Spleen (tissue), 11 donors: ENCODE measurements around the gene MIEN1. TPM values are rescaled to one million over a fixed set of nuclear protein-coding genes. Genes with fewer than 3 reads are reported as not detected.
"Not testable (repeated sequence)": the region's sequence is repeated elsewhere in the genome, so short reads cannot be mapped to it uniquely, and the experiment has no call there.

ENCODE experiments used
- DNase-seq: peaks from one replicate; pipeline ENCODE4 v3.0.0-alpha.2; 2020
- H3K27ac ChIP-seq, 8 donors: fragments of 200-600 bp; sonication (generic) in 7 of 8; 1 replicate in 4 of 8; 2 replicates in 4 of 8; pipeline versions ENCODE4 v1.5.0 to v1.8.0; 2016 to 2021; ENCODE audit warnings: inconsistent platforms in 4 of 8, mild to moderate bottlenecking in 4 of 8, moderate library complexity in 1 of 8
- H3K27me3 ChIP-seq, 7 donors: fragments of 200-600 bp; sonication (generic) in 6 of 7; replicated peaks in 1 of 7; 1 replicate in 4 of 7; 2 replicates in 3 of 7; pipeline versions ENCODE4 v1.5.0 to v1.8.0; 2016 to 2021; ENCODE audit warnings: inconsistent platforms in 3 of 7, mild to moderate bottlenecking in 1 of 7
- H3K36me3 ChIP-seq, 6 donors: fragments of 200-600 bp; sonication (generic) in 5 of 6; 1 replicate in 4 of 6; 2 replicates in 2 of 6; pipeline versions ENCODE4 v1.5.0 to v1.8.0; 2016 to 2021; ENCODE audit warnings: inconsistent platforms in 2 of 6
- H3K4me1 ChIP-seq, 6 donors: fragments of 200-600 bp; sonication (generic) in 5 of 6; 1 replicate in 3 of 6; 2 replicates in 3 of 6; pipeline versions ENCODE4 v1.5.0 to v1.8.0; 2016 to 2021; ENCODE audit warnings: inconsistent platforms in 3 of 6
- H3K4me3 ChIP-seq, 8 donors: fragments of 200-600 bp; sonication (generic) in 7 of 8; 1 replicate in 4 of 8; 2 replicates in 4 of 8; pipeline versions ENCODE4 v1.5.0 to v1.8.0; 2016 to 2021; ENCODE audit warnings: inconsistent platforms in 4 of 8, mild to moderate bottlenecking in 4 of 8, moderate library complexity in 2 of 8
- H3K9me3 ChIP-seq, 8 donors: fragments of 200-600 bp; sonication (generic) in 7 of 8; 1 replicate in 4 of 8; 2 replicates in 4 of 8; pipeline versions ENCODE4 v1.5.0 to v1.8.0; 2016 to 2021; ENCODE audit warnings: inconsistent platforms in 4 of 8
- POLR2A ChIP-seq, 3 donors: fragments of 450-650 bp; IDR thresholded peaks; one replicate each; pipeline ENCODE4 v1.5.1; 2017; ENCODE audit warnings: antibody characterized with exemption in 3 of 3, mild to moderate bottlenecking in 1 of 3
- POLR2AphosphoS5 ChIP-seq, 3 donors: sonication (generic); formaldehyde crosslinking; IDR thresholded peaks; one replicate each; pipeline ENCODE4 v1.5.1; 2017; ENCODE audit warnings: antibody characterized with exemption in 3 of 3
- WGBS, 5 donors: extraction: QIAGEN DNeasy Blood & Tissue Kit in 3 of 5; methylation state at CpG; one replicate each; pipeline versions ENCODE4 v1.1.5 to v1.1.7; 2013 to 2018; 5-methylcytosine and 5-hydroxymethylcytosine counted together
- intact Hi-C: fragments of 100-400 bp; cut with DNase I; formaldehyde crosslinking; loops from one replicate; pipeline ENCODE4 v1.15.0; 2023; ENCODE audit warnings: low total_unique reads
- polyA plus RNA-seq, 3 donors: library from polyadenylated mRNA; stranded (reverse); fragments of 200-250 nt; gene quantifications; one replicate each; pipeline ENCODE4 v1.2.1, GENCODE V29; 2013
- total RNA-seq, 7 donors: library from RNA; depleted of rRNA in 3 of 7; stranded (reverse); fragments of >200 nt in 3 of 7; fragmentation: NEBNext Ultra II Directional in 4 of 7; extraction: Animal tissue kit (Norgen Biotek cat#: 25700) in 4 of 7; gene quantifications; one replicate each; pipeline versions ENCODE4 v1.1.0 to v1.2.1, GENCODE V29; 2016 to 2021
- TF ChIP-seq, protein P1 (sequence below), 11 experiments: fragments of 200-600 bp in 7 of 11; fragments of 450-650 bp in 4 of 11; sonication (generic) in 4 of 11; IDR thresholded peaks in 8 of 11; conservative IDR thresholded peaks in 3 of 11; 1 replicate in 7 of 11; 2 replicates in 4 of 11; pipeline versions ENCODE4 v1.4.0 to v1.8.0; 2016 to 2021; ENCODE audit warnings: antibody characterized with exemption in 11 of 11, inconsistent platforms in 4 of 11, mild to moderate bottlenecking in 1 of 11
- donor health status: healthy with polysubstance abuse.
- donor health status: DM: no; HTN: no; CAD: no; lungs with moderate emphysema.
- donor health status: DM: no; HTN: no; CAD: no.
- donor health status: Bipolar disorder and iron deficiency.
- donor health status: healthy.
- donor health status: DM: no; HTN: no; CAD: no.
- donor health status: DM: yes; HTN: yes; CAD: no.

MIEN1 gene
- total and polyA plus RNA-seq, 10 donors, result 28.0 to 85.2 (median 51.5) TPM

DNA sequence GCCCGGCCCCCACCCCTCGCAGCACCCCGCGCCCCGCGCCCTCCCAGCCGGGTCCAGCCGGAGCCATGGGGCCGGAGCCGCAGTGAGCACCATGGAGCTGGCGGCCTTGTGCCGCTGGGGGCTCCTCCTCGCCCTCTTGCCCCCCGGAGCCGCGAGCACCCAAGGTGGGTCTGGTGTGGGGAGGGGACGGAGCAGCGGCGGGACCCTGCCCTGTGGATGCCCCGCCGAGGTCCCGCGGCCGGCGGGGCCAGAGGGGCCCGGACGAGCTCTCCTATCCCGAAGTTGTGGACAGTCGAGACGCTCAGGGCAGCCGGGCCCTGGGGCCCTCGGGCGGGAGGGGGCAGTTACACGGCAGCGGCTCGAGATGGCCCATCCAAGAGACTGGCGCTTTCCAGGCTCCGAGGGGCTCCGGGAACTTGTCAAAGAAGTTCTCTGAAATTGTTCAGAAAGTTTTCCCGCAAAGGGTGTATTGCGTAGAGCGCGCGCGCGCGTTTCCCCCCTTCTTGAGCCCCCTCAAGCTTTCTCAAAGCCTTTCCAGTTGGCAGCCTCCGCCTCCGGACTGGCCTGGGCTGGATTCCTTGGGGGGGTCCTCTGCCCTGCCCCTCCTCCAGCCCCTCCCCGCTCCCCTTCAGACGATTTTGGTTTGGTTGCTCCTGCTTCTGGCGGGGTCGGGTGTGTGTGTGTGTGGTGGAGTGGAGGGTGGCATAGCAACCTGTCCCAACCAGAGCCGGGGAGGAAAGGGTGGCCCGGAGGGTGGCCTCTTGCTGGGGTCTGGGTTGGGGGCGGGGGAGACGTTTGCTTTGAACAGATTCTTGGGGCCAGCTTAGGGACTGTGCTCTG lies 30.0 kb downstream of the MIEN1 start:
- H3K9me3 ChIP-seq, result no peaks in the 10 kb centered on the region
- H3K27me3 ChIP-seq, result peaks cover 0 to 40% (median 24%) of the 10 kb centered on the region in 7 donors
- TF ChIP-seq, protein P1, sequence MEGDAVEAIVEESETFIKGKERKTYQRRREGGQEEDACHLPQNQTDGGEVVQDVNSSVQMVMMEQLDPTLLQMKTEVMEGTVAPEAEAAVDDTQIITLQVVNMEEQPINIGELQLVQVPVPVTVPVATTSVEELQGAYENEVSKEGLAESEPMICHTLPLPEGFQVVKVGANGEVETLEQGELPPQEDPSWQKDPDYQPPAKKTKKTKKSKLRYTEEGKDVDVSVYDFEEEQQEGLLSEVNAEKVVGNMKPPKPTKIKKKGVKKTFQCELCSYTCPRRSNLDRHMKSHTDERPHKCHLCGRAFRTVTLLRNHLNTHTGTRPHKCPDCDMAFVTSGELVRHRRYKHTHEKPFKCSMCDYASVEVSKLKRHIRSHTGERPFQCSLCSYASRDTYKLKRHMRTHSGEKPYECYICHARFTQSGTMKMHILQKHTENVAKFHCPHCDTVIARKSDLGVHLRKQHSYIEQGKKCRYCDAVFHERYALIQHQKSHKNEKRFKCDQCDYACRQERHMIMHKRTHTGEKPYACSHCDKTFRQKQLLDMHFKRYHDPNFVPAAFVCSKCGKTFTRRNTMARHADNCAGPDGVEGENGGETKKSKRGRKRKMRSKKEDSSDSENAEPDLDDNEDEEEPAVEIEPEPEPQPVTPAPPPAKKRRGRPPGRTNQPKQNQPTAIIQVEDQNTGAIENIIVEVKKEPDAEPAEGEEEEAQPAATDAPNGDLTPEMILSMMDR (IDR thresholded peaks at IDR 0.05 in 8 of 11, conservative IDR thresholded peaks at IDR 0.05 in 3 of 11), result no peak
- no peak for TF ChIP-seq POLR2A (IDR thresholded peaks at IDR 0.05)
- no peak for TF ChIP-seq POLR2AphosphoS5 (IDR thresholded peaks at IDR 0.05)
- intact Hi-C loops, result no loop called here
- DNase-seq, result no peak
- no peaks in the 10 kb centered on the region for H3K36me3 ChIP-seq
- H3K27ac ChIP-seq, result peak overlapping the region in 6 of 8 donors; percentile 10 to 70 (median 51)
- H3K4me3 ChIP-seq, result peak overlapping the region; percentile 31 to 66 (median 42)
- 3 to 14% (median 4%) methylated on average over 19 to 57 of the region's 57 CpGs for WGBS, 5 donors
- peaks cover 0 to 22% (median 5%) of the 10 kb centered on the region in 6 donors for H3K4me1 ChIP-seq

DNA sequence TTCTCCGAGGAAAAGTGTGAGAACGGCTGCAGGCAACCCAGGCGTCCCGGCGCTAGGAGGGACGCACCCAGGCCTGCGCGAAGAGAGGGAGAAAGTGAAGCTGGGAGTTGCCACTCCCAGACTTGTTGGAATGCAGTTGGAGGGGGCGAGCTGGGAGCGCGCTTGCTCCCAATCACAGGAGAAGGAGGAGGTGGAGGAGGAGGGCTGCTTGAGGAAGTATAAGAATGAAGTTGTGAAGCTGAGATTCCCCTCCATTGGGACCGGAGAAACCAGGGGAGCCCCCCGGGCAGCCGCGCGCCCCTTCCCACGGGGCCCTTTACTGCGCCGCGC lies 30.5 kb downstream of the MIEN1 start, which contains the start of gene ERBB2:
ERBB2 (plus strand) TSS at position 247 of the 330 bp plus-strand sequence. CDS start 175 bp downstream, outside the sequence.
- intact Hi-C loops, result no loop called here
- TF ChIP-seq, protein P1 (IDR thresholded peaks at IDR 0.05 in 8 of 11, conservative IDR thresholded peaks at IDR 0.05 in 3 of 11), result no peak
- TF ChIP-seq POLR2AphosphoS5 (IDR thresholded peaks at IDR 0.05), result peak; percentile 37 to 62 (median 41)
- TF ChIP-seq POLR2A (IDR thresholded peaks at IDR 0.05), result no peak
- Histone ChIP-seq H3K27ac (peak within 1 kb of the TSS in 6 of 8 donors; percentile 10 to 70 (median 51)), H3K4me3 (peak within 1 kb of the TSS; percentile 31 to 66 (median 42)), H3K27me3 (peaks cover 0 to 40% (median 24%) of the 10 kb centered on the region in 7 donors), H3K36me3 (peaks cover 0 to 6% (median 0%) of the 10 kb centered on the region in 6 donors), H3K4me1 (peaks cover 0 to 22% (median 5%) of the 10 kb centered on the region in 6 donors), H3K9me3 (no peaks in the 10 kb centered on the region)
- WGBS, 5 donors, result 12 to 18% (median 16%) methylated on average over 12 to 20 of the region's 20 CpGs
- no peak for DNase-seq

DNA sequence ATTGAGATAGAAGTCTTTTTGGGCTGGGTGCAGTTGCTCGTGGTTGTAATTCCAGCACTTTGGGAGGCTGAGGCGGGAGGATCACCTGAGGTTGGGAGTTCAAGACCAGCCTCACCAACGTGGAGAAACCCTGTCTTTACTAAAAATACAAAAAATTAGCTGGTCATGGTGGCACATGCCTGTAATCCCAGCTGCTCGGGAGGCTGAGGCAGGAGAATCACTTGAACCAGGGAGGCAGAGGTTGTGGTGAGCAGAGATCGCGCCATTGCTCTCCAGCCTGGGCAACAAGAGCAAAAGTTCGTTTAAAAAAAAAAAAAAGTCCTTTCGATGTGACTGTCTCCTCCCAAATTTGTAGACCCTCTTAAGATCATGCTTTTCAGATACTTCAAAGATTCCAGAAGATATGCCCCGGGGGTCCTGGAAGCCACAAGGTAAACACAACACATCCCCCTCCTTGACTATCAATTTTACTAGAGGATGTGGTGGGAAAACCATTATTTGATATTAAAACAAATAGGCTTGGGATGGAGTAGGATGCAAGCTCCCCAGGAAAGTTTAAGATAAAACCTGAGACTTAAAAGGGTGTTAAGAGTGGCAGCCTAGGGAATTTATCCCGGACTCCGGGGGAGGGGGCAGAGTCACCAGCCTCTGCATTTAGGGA lies 31.0 kb downstream of the MIEN1 start:
- 51 to 62% (median 59%) methylated on average over 11 of the region's 11 CpGs for WGBS, 5 donors
- H3K9me3 ChIP-seq, DNase-seq, intact Hi-C loops, H3K36me3 ChIP-seq: not testable (repeated sequence)
- Histone ChIP-seq H3K4me1 (peaks cover 0 to 22% (median 5%) of the 10 kb centered on the region in 6 donors), H3K27me3 (peaks cover 0 to 40% (median 24%) of the 10 kb centered on the region in 7 donors), H3K27ac (peak overlapping the region in 4 of 8 donors; percentile 10 to 70 (median 51)), H3K4me3 (peak overlapping the region; percentile 31 to 66 (median 42))

DNA sequence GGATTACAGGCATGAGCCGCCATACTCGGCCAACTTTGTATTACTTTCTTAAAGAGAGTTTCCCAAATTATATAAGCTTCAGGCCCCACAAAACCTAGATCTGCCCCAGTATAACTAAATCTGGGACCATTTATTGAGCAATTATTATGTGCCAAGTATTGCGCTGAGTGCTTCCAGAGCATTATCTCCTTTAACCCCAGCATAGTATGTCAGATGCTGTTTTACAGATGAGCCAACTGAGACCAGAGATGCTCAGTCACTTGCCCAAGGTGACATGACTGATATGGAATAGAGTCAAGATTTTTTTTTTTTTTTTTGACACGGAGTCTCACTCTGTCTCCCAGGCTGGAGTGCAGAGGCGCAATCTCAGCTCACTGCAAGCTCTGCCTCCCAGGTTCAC lies 32.4 kb downstream of the MIEN1 start:
- TF ChIP-seq POLR2AphosphoS5 (IDR thresholded peaks at IDR 0.05), result no peak
- TF ChIP-seq POLR2A (IDR thresholded peaks at IDR 0.05), result no peak
- TF ChIP-seq, protein P1 (IDR thresholded peaks at IDR 0.05 in 8 of 11, conservative IDR thresholded peaks at IDR 0.05 in 3 of 11), result no peak
- no peaks in the 10 kb centered on the region for H3K9me3 ChIP-seq
- H3K27ac ChIP-seq, result no peak overlapping the region
- H3K4me3 ChIP-seq, result no peak overlapping the region
- DNase-seq, result no peak
- intact Hi-C loops, result no loop called here
- WGBS, 5 donors, result 93 to 99% (median 93%) methylated on average over 5 of the region's 5 CpGs
- peaks cover 0 to 22% (median 5%) of the 10 kb centered on the region in 6 donors for H3K4me1 ChIP-seq
- H3K36me3 ChIP-seq, result peaks cover 0 to 6% (median 0%) of the 10 kb centered on the region in 6 donors
- peaks cover 0 to 40% (median 24%) of the 10 kb centered on the region in 7 donors for H3K27me3 ChIP-seq
